Thyroid gland (tissue), 4 donors: ENCODE results near the gene EIF2S3B. TPM values are rescaled to one million over a fixed set of nuclear protein-coding genes. Genes with fewer than 3 reads are reported as not detected.

Experiments
- DNase-seq, 2 donors: peaks; one replicate each; pipeline ENCODE4 v3.0.0-alpha.2; 2019
- H3K27ac ChIP-seq, 3 donors: fragments of 200-600 bp; sonication (generic); 1 replicate in 2 of 3; 2 replicates in 1 of 3; pipeline ENCODE4 v1.5.1; 2016 to 2019; ENCODE audit warnings: mild to moderate bottlenecking in 1 of 3, moderate library complexity in 1 of 3
- H3K27me3 ChIP-seq: fragments of 200-600 bp; sonication (generic); one replicate; pipeline ENCODE4 v1.5.1; 2019
- H3K36me3 ChIP-seq, 2 donors: fragments of 200-600 bp; sonication (generic); one replicate each; pipeline ENCODE4 v1.5.1; 2016 to 2019
- H3K4me1 ChIP-seq, 2 donors: fragments of 200-600 bp; sonication (generic); one replicate each; pipeline ENCODE4 v1.5.1; 2017 to 2019
- H3K4me3 ChIP-seq, 3 donors: fragments of 200-600 bp; sonication (generic); replicated peaks in 1 of 3; 1 replicate in 2 of 3; 2 replicates in 1 of 3; pipeline ENCODE4 v1.5.1; 2016; ENCODE audit warnings: mild to moderate bottlenecking in 1 of 3
- H3K9me3 ChIP-seq: fragments of 200-600 bp; sonication (generic); one replicate; pipeline ENCODE4 v1.5.1; 2017
- CTCF ChIP-seq, 6 experiments: fragments of 200-600 bp in 3 of 6; fragments of 450-650 bp in 3 of 6; sonication (generic) in 3 of 6; IDR thresholded peaks; one replicate each; pipeline ENCODE4 v1.5.1; 2016 to 2019; ENCODE audit warnings: antibody characterized with exemption in 6 of 6, mild to moderate bottlenecking in 2 of 6, inconsistent platforms in 1 of 6, moderate library complexity in 1 of 6
- POLR2A ChIP-seq, 2 donors: fragments of 450-650 bp; IDR thresholded peaks; one replicate each; pipeline ENCODE4 v1.6.1; 2017; ENCODE audit warnings: antibody characterized with exemption in 2 of 2, mild to moderate bottlenecking in 2 of 2, moderate library complexity in 1 of 2
- WGBS, 2 donors: methylation state at CpG; one replicate each; pipeline ENCODE4 v1.1.5; 2017; 5-methylcytosine and 5-hydroxymethylcytosine counted together
- intact Hi-C: fragments of 100-400 bp; cut with DNase I; formaldehyde crosslinking; loops from one replicate; pipeline ENCODE4 v1.15.1; 2023
- total RNA-seq, 4 donors: library from RNA; depleted of rRNA; stranded (reverse); fragments of >200 nt; gene quantifications; one replicate each; pipeline ENCODE4 v1.2.3, GENCODE V29; 2016

EIF2S3B gene
- total RNA-seq, 4 donors from 2014 or later: 0.45 to 2.0 (median 1.0) TPM; not detected in 1

GRCh38 chr12:10537721-10538120 lies 32.0 kb downstream of the EIF2S3B start:
- intact Hi-C loops: no loop called here
- Histone ChIP-seq H3K4me1 (no peaks in the 10 kb centered on the region), H3K36me3 (no peaks in the 10 kb centered on the region), H3K27ac (no peak overlapping the region), H3K27me3 (no peaks in the 10 kb centered on the region), H3K9me3 (no peaks in the 10 kb centered on the region), H3K4me3 (no peak overlapping the region)
- DNase-seq: no peak
- 63 to 89% methylated on average over 1 to 3 of the region's 3 CpGs for WGBS, 2 donors
- TF ChIP-seq CTCF (IDR thresholded peaks at IDR 0.05) (no peak), POLR2A (IDR thresholded peaks at IDR 0.05) (no peak)

GRCh38 chr12:10540776-10541205 lies 35.1 kb downstream of the EIF2S3B start:
- TF ChIP-seq CTCF (IDR thresholded peaks at IDR 0.05) (no peak), POLR2A (IDR thresholded peaks at IDR 0.05) (no peak)
- Histone ChIP-seq H3K9me3 (no peaks in the 10 kb centered on the region), H3K36me3 (no peaks in the 10 kb centered on the region), H3K27ac (no peak overlapping the region), H3K4me1 (no peaks in the 10 kb centered on the region), H3K4me3 (no peak overlapping the region), H3K27me3 (no peaks in the 10 kb centered on the region)
- no peak for DNase-seq
- WGBS, 2 donors: 86 to 93% methylated on average over 2 of the region's 2 CpGs
- intact Hi-C loops: no loop called here

GRCh38 chr12:10543499-10543898 lies 37.8 kb downstream of the EIF2S3B start:
- Histone ChIP-seq H3K27ac (no peak overlapping the region), H3K4me1 (no peaks in the 10 kb centered on the region), H3K9me3 (no peaks in the 10 kb centered on the region), H3K27me3 (no peaks in the 10 kb centered on the region), H3K4me3 (no peak overlapping the region), H3K36me3 (no peaks in the 10 kb centered on the region)
- intact Hi-C loops: no loop called here
- DNase-seq: no peak
- 73 to 77% methylated on average over 7 of the region's 7 CpGs for WGBS, 2 donors
- no peak for TF ChIP-seq CTCF (IDR thresholded peaks at IDR 0.05)
- no peak for TF ChIP-seq POLR2A (IDR thresholded peaks at IDR 0.05)

- WGBS, 2 donors: 95% methylated on average over 19 to 25 of the region's 25 CpGs
- no peaks in the 10 kb centered on the region for H3K9me3 ChIP-seq
- DNase-seq: no peak
- TF ChIP-seq POLR2A (IDR thresholded peaks at IDR 0.05) (no peak), CTCF (IDR thresholded peaks at IDR 0.05) (no peak)
- no peak overlapping the region for H3K27ac ChIP-seq
- no peak overlapping the region for H3K4me3 ChIP-seq
- intact Hi-C loops: loop anchor here (10.0 kb wide), 1 partner anchor 227 kb away; no protein-coding TSS in a partner anchor
- H3K27me3 ChIP-seq: no peaks in the 10 kb centered on the region
- H3K4me1 ChIP-seq: no peaks in the 10 kb centered on the region
- H3K36me3 ChIP-seq: no peaks in the 10 kb centered on the region
Measured at GRCh38 chr12:10551375-10551774, 45.7 kb downstream of the EIF2S3B start.

GRCh38 chr12:10553148-10553547 lies 47.5 kb downstream of the EIF2S3B start:
- H3K4me1 ChIP-seq: no peaks in the 10 kb centered on the region
- H3K27me3 ChIP-seq: no peaks in the 10 kb centered on the region
- DNase-seq: no peak
- no peak overlapping the region for H3K4me3 ChIP-seq
- intact Hi-C loops: loop anchor here (10.0 kb wide), 1 partner anchor 228 kb away; no protein-coding TSS in a partner anchor
- no peak overlapping the region for H3K27ac ChIP-seq
- H3K9me3 ChIP-seq: no peaks in the 10 kb centered on the region
- H3K36me3 ChIP-seq: no peaks in the 10 kb centered on the region
- WGBS, 2 donors: 88 to 92% methylated on average over 1 of the region's 1 CpG
- TF ChIP-seq CTCF (IDR thresholded peaks at IDR 0.05): no peak
- no peak for TF ChIP-seq POLR2A (IDR thresholded peaks at IDR 0.05)
